Measurements from ENCODE around the gene ICA1. TPM values are rescaled to one million over a fixed set of nuclear protein-coding genes. Genes with fewer than 3 reads are reported as not detected.

ICA1 gene
- total RNA-seq, 1 experiment from 2014 or later: 28.8 TPM

- Histone ChIP-seq H3K18ac (ENCODE audit: insufficient read length, low read depth, low read length) (no peak overlapping the region), H3K4me2 (ENCODE audit: insufficient read depth, insufficient read length, low read length) (no peak overlapping the region), H2BK20ac (ENCODE audit: low read depth, low read length, poor library complexity, severe bottlenecking) (no peak overlapping the region), H3K9me3 (ENCODE audit: control insufficient read depth, low read depth, low read length) (no peaks in the 10 kb centered on the region), H3K79me1 (ENCODE audit: insufficient read depth, low read depth, low read length, poor library complexity, severe bottlenecking) (peaks cover 2% of the 10 kb centered on the region), H2BK12ac (ENCODE audit: insufficient read length, low read depth, low read length) (no peak overlapping the region), H4K20me1 (ENCODE audit: control insufficient read depth, insufficient read depth, insufficient read length) (no peaks in the 10 kb centered on the region), H3K23me2 (ENCODE audit: insufficient read length, low read depth, low read length, poor library complexity, severe bottlenecking) (no peaks in the 10 kb centered on the region), H2BK15ac (ENCODE audit: low read depth, low read length) (no peak overlapping the region), H3K27me3 (ENCODE audit: insufficient read depth, low read length) (no peaks in the 10 kb centered on the region), H3K14ac (ENCODE audit: insufficient read depth, low read length) (no peak overlapping the region), H4K91ac (ENCODE audit: insufficient read length, low read depth, low read length) (no peak overlapping the region), H3K23ac (ENCODE audit: insufficient read length, low read depth, low read length) (no peak overlapping the region), H3K56ac (ENCODE audit: insufficient read length, low read depth, low read length) (no peak overlapping the region), H3K79me2 (ENCODE audit: insufficient read depth, low read length) (no peaks in the 10 kb centered on the region), H2AK5ac (ENCODE audit: insufficient read length, low read length) (no peak overlapping the region), H3K4ac (ENCODE audit: low read depth, low read length) (no peak overlapping the region), H4K8ac (replicated peaks; ENCODE audit: insufficient read length, low read depth, low read length) (no peak overlapping the region), H3K27ac (ENCODE audit: insufficient read length, low read depth, low read length) (no peak overlapping the region), H3K9ac (ENCODE audit: extremely low read depth, insufficient read length, low read length) (no peak overlapping the region), H4K5ac (ENCODE audit: insufficient read length, low read depth, low read length) (no peak overlapping the region), H2AFZ (ENCODE audit: low read length) (no peak overlapping the region), H2BK5ac (ENCODE audit: insufficient read length, low read length) (no peak overlapping the region), H3T11ph (ENCODE audit: low read length) (no peak overlapping the region), H3K4me1 (ENCODE audit: insufficient read depth, low read length) (peaks cover 3% of the 10 kb centered on the region), H2BK120ac (ENCODE audit: low read depth, low read length, poor library complexity, severe bottlenecking) (no peak overlapping the region)
- Mint-ChIP-seq H3K4me3 (no peak overlapping the region), H3K9me3 (no peaks in the 10 kb centered on the region), H3K27ac (peak overlapping the region; percentile 42 to 75 (median 58); a peak in 4 of 7 replicates), H3K4me1 (peaks cover 38 to 40% of the 10 kb centered on the region in 2 experiments), H3K27me3 (ENCODE audit: low read depth) (no peaks in the 10 kb centered on the region), H3K36me3 (ENCODE audit: insufficient read depth in 1 of 3, low read depth in 3 of 3) (peaks cover 9 to 31% (median 29%) of the 10 kb centered on the region in 3 experiments)
- no peak for TF ChIP-seq CTCF (conservative IDR thresholded peaks at IDR 0.05)
- no CpG with 5 or more reads among the region's 12 CpGs for WGBS (ENCODE audit: extremely low coverage, insufficient read length, low lambda C conversion rate)
- DNase-seq: no peak
These were observed 197.1 kb downstream of the ICA1 start for GRCh38 chr7:8064828-8065227.

All from H9 (cell line).